WTC11 (cell line): ENCODE measurements around the gene RPE. TPM values are rescaled to one million over a fixed set of nuclear protein-coding genes. Genes with fewer than 3 reads are reported as not detected.

Source experiments
- ATAC-seq: fragments of 200-7000 bp; cut with Tn5 transposase; 2 replicates; pipeline ENCODE4 v1.10.0; 2021; ENCODE audit warnings: mild to moderate bottlenecking, moderate library complexity
- CTCF ChIA-PET: fragments of 300-600 bp; sonication (Branson Sonifier 250); formaldehyde crosslinking; loops from one replicate; lab custom pipeline; 2021; ENCODE audit warnings: antibody characterized with exemption; lab: Charles Lee
- POLR2A ChIA-PET: fragments of 350-600 bp; sonication (Branson Sonifier 250); formaldehyde crosslinking; loops from one replicate; lab custom pipeline; 2021; ENCODE audit warnings: antibody characterized with exemption; lab: Charles Lee
- DNase-seq: peaks from one replicate; pipeline ENCODE4 v3.0.0; 2021; ENCODE audit warnings: low spot score
- H3K27ac Mint-ChIP-seq: 2 replicates; pipeline ENCODE4 v1.8.0; 2021; ENCODE audit warnings: mixed read lengths
- H3K27me3 Mint-ChIP-seq: 2 replicates; pipeline ENCODE4 v1.8.0; 2021; ENCODE audit warnings: low read depth, mild to moderate bottlenecking, moderate library complexity, mixed read lengths
- H3K36me3 Mint-ChIP-seq: 2 replicates; pipeline ENCODE4 v1.8.0; 2021; ENCODE audit warnings: mixed read lengths
- H3K4me1 Mint-ChIP-seq: 2 replicates; pipeline ENCODE4 v1.8.0; 2022; ENCODE audit warnings: mixed read lengths
- H3K4me3 Mint-ChIP-seq: 2 replicates; pipeline ENCODE4 v1.8.0; 2021; ENCODE audit warnings: mild to moderate bottlenecking, moderate library complexity, mixed read lengths
- H3K9me3 Mint-ChIP-seq: 2 replicates; pipeline ENCODE4 v1.8.0; 2021; ENCODE audit warnings: mixed read lengths
- ARID4B ChIP-seq: sonication (generic); formaldehyde crosslinking; IDR thresholded peaks from 2 replicates; pipeline ENCODE4 v1.8.0; 2023; ENCODE audit warnings: missing genetic modification reagents, mild to moderate bottlenecking, borderline replicate concordance
- CBFB ChIP-seq: sonication (generic); formaldehyde crosslinking; IDR thresholded peaks from 2 replicates; pipeline ENCODE4 v1.8.1; 2022; ENCODE audit warnings: mild to moderate bottlenecking, low read depth, missing genetic modification reagents
- CTCF ChIP-seq: fragments of 200-600 bp; IDR thresholded peaks from 2 replicates; pipeline ENCODE4 v1.8.0; 2022; ENCODE audit warnings: antibody characterized with exemption
- E2F4 ChIP-seq: sonication (generic); formaldehyde crosslinking; IDR thresholded peaks from 2 replicates; pipeline ENCODE4 v1.8.1; 2022; ENCODE audit warnings: low read depth, mild to moderate bottlenecking, moderate library complexity, missing genetic modification reagents, borderline replicate concordance
- ERG ChIP-seq: fragments of 250-450 bp; sonication (Bioruptor Pico); IDR thresholded peaks from 2 replicates; pipeline ENCODE4 v1.8.0; 2021; ENCODE audit warnings: mild to moderate bottlenecking
- ESRRA ChIP-seq: sonication (generic); formaldehyde crosslinking; IDR thresholded peaks from 2 replicates; pipeline ENCODE4 v1.8.1; 2022; ENCODE audit warnings: mild to moderate bottlenecking, missing genetic modification reagents, borderline replicate concordance
- FOXK1 ChIP-seq: sonication (generic); formaldehyde crosslinking; IDR thresholded peaks from 2 replicates; pipeline ENCODE4 v1.8.0; 2022; ENCODE audit warnings: mild to moderate bottlenecking, moderate library complexity, missing genetic modification reagents
- HMGA2 ChIP-seq: fragments of 250-450 bp; sonication (Bioruptor Pico); IDR thresholded peaks from 2 replicates; pipeline ENCODE4 v1.4.0; 2021; ENCODE audit warnings: mild to moderate bottlenecking, moderate library complexity
- HMGXB4 ChIP-seq: sonication (generic); formaldehyde crosslinking; IDR thresholded peaks from 2 replicates; pipeline ENCODE4 v1.8.1; 2023; ENCODE audit warnings: mild to moderate bottlenecking, moderate library complexity, missing genetic modification reagents
- JUN ChIP-seq: sonication (generic); formaldehyde crosslinking; IDR thresholded peaks from 2 replicates; pipeline ENCODE4 v1.8.0; 2023; ENCODE audit warnings: mild to moderate bottlenecking, missing genetic modification reagents
- NR1H2 ChIP-seq: sonication (generic); formaldehyde crosslinking; IDR thresholded peaks from 2 replicates; pipeline ENCODE4 v1.9.0; 2021; ENCODE audit warnings: mild to moderate bottlenecking, moderate library complexity, missing genetic modification reagents
- RORB ChIP-seq: fragments of 250-450 bp; sonication (Bioruptor Pico); IDR thresholded peaks from 2 replicates; pipeline ENCODE4 v1.9.0; 2021; ENCODE audit warnings: mild to moderate bottlenecking
- SMAD3 ChIP-seq: sonication (generic); formaldehyde crosslinking; IDR thresholded peaks from 2 replicates; pipeline ENCODE4 v1.8.0; 2022; ENCODE audit warnings: missing genetic modification reagents, mild to moderate bottlenecking, borderline replicate concordance
- SP1 ChIP-seq: sonication (generic); formaldehyde crosslinking; conservative IDR thresholded peaks from 2 replicates; pipeline ENCODE4 v1.8.1; 2022; ENCODE audit warnings: missing genetic modification reagents
- ZBTB21 ChIP-seq: sonication (generic); formaldehyde crosslinking; IDR thresholded peaks from 2 replicates; pipeline ENCODE4 v1.8.1; 2023; ENCODE audit warnings: mild to moderate bottlenecking, missing genetic modification reagents, borderline replicate concordance
- ZMAT4 ChIP-seq: fragments of 250-450 bp; sonication (Bioruptor Pico); IDR thresholded peaks from 2 replicates; pipeline ENCODE4 v1.9.0; 2021; ENCODE audit warnings: mild to moderate bottlenecking
- ZNF232 ChIP-seq: sonication (generic); formaldehyde crosslinking; IDR thresholded peaks from 2 replicates; pipeline ENCODE4 v1.8.0; 2022; ENCODE audit warnings: mild to moderate bottlenecking, missing genetic modification reagents
- ZNF317 ChIP-seq: sonication (generic); formaldehyde crosslinking; IDR thresholded peaks from 2 replicates; pipeline ENCODE4 v1.8.1; 2023; ENCODE audit warnings: low read depth, mild to moderate bottlenecking, moderate library complexity, missing genetic modification reagents, borderline replicate concordance
- ZNF512 ChIP-seq: sonication (generic); formaldehyde crosslinking; IDR thresholded peaks from 2 replicates; pipeline ENCODE4 v1.8.1; 2022; ENCODE audit warnings: missing genetic modification reagents, borderline replicate concordance
- ZNF671 ChIP-seq: fragments of 250-450 bp; sonication (Bioruptor Pico); IDR thresholded peaks from 2 replicates; pipeline ENCODE4 v1.8.0; 2021; ENCODE audit warnings: mild to moderate bottlenecking
- total RNA-seq: library from RNA; stranded (reverse); gene quantifications from 3 replicates; pipeline ENCODE4 v1.2.3, GENCODE V29; 2021

The RPE gene
- total RNA-seq, 1 experiment from 2014 or later, result 66.5 TPM

- TF ChIP-seq HMGXB4 (CRISPR knock-in tag), result no peak
- no peak for TF ChIP-seq SP1 (CRISPR knock-in tag)
- no peak for TF ChIP-seq CBFB (CRISPR knock-in tag)
- no peak for TF ChIP-seq ZNF232 (CRISPR knock-in tag)
- TF ChIP-seq ZNF512 (CRISPR knock-in tag), result no peak
Measured at GRCh38 chr2:209973328-209973727, 29.1 kb upstream of the RPE start (continued).

GRCh38 chr2:209974576-209974975 lies 27.9 kb upstream of the RPE start:
- ChIA-PET POLR2A (no interaction called here), CTCF (interaction anchor here (0.6 to 2.7 kb wide), 3 partner anchors 14 to 224 kb away, joined by 3 to 13 read pairs (median 3); no protein-coding TSS in a partner anchor)
- ATAC-seq, result no peak
- Mint-ChIP-seq H3K4me1 (no peaks in the 10 kb centered on the region), H3K36me3 (no peaks in the 10 kb centered on the region), H3K4me3 (no peak overlapping the region), H3K27ac (no peak overlapping the region), H3K27me3 (0 out of 2 replicates have a peak, but pooled peaks cover 4% of the 10 kb centered on the region), H3K9me3 (no peaks in the 10 kb centered on the region)
- TF ChIP-seq SP1 (CRISPR knock-in tag), result no peak
- no peak for TF ChIP-seq ZNF317 (CRISPR knock-in tag)
- no peak for DNase-seq

GRCh38 chr2:209976698-209977385 lies 25.6 kb upstream of the RPE start:
- Mint-ChIP-seq H3K4me3 (no peak overlapping the region), H3K4me1 (no peaks in the 10 kb centered on the region), H3K27ac (no peak overlapping the region), H3K36me3 (no peaks in the 10 kb centered on the region), H3K27me3 (0 out of 2 replicates have a peak, but pooled peaks cover 4% of the 10 kb centered on the region), H3K9me3 (no peaks in the 10 kb centered on the region)
- ChIA-PET CTCF (interaction anchor here (1.5 to 2.7 kb wide), 3 partner anchors 16 to 222 kb away, joined by 3 to 13 read pairs (median 3); no protein-coding TSS in a partner anchor), POLR2A (no interaction called here)
- DNase-seq, result no peak
- no peak for ATAC-seq
- TF ChIP-seq ESRRA, result no peak
- no peak for TF ChIP-seq SMAD3 (CRISPR knock-in tag)
- no peak for TF ChIP-seq NR1H2 (CRISPR knock-in tag)
- TF ChIP-seq ZBTB21, result no peak
- TF ChIP-seq ARID4B (CRISPR knock-in tag), result no peak
- TF ChIP-seq CTCF, result no peak
- TF ChIP-seq ERG, result no peak
- no peak for TF ChIP-seq ZMAT4 (CRISPR knock-in tag)
- no peak for TF ChIP-seq RORB (CRISPR knock-in tag)
- TF ChIP-seq JUN (CRISPR knock-in tag), result no peak
- TF ChIP-seq SP1 (CRISPR knock-in tag), result no peak
- no peak for TF ChIP-seq E2F4
- TF ChIP-seq FOXK1 (CRISPR knock-in tag), result no peak
- no peak for TF ChIP-seq HMGA2
- no peak for TF ChIP-seq ZNF671
